PC-3 (cell line): Measurements from ENCODE around the gene STARD3.

Source experiments
- EZH2 ChIP-seq: fragments of 300-600 bp; sonication (generic); IDR thresholded peaks from one replicate; pipeline ENCODE4 v1.6.1; 2017; ENCODE audit warnings: antibody characterized with exemption, mild to moderate bottlenecking, low read length; ENCODE audit not compliant: unreplicated experiment
- EZH2phosphoT487 ChIP-seq: fragments of 300-600 bp; sonication (generic); IDR thresholded peaks from 2 replicates; pipeline ENCODE4 v1.6.1; 2018; ENCODE audit warnings: mild to moderate bottlenecking, antibody characterized with exemption, low read length, borderline replicate concordance
- TF ChIP-seq, protein P1 (sequence below): fragments of 300-600 bp; sonication (generic); conservative IDR thresholded peaks from 2 replicates; pipeline ENCODE4 v1.5.1; 2017; ENCODE audit warnings: antibody characterized with exemption, low read depth, mild to moderate bottlenecking, low read length

DNA sequence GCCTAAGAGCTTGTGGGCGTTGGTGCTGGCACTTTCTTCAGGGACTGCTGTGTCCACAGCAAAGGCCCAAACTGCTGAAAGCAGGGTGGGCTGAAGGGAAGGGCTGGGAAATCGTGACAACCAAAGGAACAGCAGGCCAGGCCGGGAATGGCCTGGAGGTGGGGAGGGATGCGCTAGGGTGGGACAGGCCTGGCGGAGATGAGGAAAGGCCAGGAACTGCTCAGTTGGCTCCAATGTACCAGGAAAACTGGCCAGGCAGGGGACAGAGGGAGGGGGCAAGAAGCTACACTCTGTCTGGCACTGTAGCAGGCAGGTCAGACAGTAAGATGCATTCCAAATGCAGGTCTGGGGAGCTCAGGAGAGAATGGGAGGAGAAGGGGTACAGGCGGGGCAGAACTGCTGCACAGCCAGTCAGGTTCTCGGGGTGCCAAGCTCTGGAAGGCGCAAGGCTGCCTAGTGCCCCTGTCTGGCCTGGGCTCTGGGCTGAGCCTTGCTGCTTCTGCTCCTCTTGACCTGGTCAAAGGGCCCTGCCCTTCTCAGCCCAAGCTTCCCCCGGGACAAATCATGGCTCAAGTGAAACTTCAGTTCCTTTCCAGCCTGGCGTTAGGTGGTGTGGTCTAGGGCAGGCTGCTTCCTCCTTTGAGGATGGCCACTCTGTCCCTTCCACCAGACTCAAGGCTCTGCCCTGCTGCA, 38.6 kb downstream of the STARD3 start:
- TF ChIP-seq, protein P1, sequence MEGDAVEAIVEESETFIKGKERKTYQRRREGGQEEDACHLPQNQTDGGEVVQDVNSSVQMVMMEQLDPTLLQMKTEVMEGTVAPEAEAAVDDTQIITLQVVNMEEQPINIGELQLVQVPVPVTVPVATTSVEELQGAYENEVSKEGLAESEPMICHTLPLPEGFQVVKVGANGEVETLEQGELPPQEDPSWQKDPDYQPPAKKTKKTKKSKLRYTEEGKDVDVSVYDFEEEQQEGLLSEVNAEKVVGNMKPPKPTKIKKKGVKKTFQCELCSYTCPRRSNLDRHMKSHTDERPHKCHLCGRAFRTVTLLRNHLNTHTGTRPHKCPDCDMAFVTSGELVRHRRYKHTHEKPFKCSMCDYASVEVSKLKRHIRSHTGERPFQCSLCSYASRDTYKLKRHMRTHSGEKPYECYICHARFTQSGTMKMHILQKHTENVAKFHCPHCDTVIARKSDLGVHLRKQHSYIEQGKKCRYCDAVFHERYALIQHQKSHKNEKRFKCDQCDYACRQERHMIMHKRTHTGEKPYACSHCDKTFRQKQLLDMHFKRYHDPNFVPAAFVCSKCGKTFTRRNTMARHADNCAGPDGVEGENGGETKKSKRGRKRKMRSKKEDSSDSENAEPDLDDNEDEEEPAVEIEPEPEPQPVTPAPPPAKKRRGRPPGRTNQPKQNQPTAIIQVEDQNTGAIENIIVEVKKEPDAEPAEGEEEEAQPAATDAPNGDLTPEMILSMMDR: no peak
- TF ChIP-seq EZH2 (no peak), EZH2phosphoT487 (no peak)
